Activated CD8-positive, alpha-beta memory T cell treated with anti-CD3 and anti-CD28 coated beads, Interleukin-2, amount 50 U/mL, for 1 hour (primary cell): Measurements from ENCODE around the gene TVP23A.
"Not testable (repeated sequence)": the region's sequence is repeated elsewhere in the genome, so short reads cannot be mapped to it uniquely, and the experiment has no call there.

Experiments used
- DNase-seq: peaks from one replicate; pipeline ENCODE4 v3.0.0-alpha.2; 2020; ENCODE audit errors: extremely low read depth

TVP23A gene

GRCh38 chr16:10799736-10800135 lies 18.9 kb downstream of the TVP23A start:
- no peak for DNase-seq

GRCh38 chr16:10791048-10791447 lies 27.5 kb downstream of the TVP23A start:
- DNase-seq: no peak

GRCh38 chr16:10788630-10789029 lies 30.0 kb downstream of the TVP23A start:
- DNase-seq: not testable (repeated sequence)

DNA sequence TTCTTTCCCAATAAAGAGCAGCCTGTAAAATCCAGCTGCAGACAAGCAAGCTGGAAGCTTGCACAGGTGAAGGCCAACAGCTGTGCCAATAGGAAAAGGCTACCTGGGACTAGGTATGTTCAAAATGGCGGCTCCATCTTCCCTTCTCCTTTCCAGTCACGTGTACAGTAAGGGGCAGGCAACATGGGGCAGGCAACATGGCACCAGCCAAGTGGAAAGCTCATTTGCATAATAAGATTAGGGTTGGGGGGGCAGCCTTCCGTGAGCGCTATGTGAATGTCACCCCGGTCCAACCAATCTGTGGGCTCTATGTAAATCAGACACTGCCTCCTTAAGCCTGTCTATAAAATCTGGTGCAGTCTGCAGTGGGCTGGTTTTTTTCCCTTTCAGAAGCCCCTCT lies 31.3 kb downstream of the TVP23A start:
- DNase-seq: no peak

GRCh38 chr16:10782628-10783027 lies 36.0 kb downstream of the TVP23A start:
- no peak for DNase-seq

DNA sequence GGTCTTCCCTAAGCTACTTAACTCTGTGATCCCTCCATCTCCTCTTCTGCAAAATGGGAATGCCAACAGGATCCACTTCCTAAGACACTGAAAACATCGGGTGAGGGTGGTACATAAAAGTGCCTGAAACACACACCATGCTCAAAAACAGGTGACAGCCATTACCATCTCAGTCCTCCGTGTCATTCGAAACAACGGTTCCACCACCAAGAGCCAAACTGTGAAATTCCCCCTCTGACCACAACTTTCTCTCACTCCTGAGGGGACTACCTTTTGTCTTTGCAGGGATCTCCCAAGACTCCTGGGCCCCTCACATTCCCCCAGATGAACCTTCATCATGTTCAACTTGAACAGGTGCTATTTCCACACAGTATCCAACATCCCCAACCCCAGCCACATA lies 38.0 kb downstream of the TVP23A start:
- no peak for DNase-seq

- DNase-seq: not testable (repeated sequence)
These were observed 38.7 kb downstream of the TVP23A start for GRCh38 chr16:10779908-10780307.

DNA sequence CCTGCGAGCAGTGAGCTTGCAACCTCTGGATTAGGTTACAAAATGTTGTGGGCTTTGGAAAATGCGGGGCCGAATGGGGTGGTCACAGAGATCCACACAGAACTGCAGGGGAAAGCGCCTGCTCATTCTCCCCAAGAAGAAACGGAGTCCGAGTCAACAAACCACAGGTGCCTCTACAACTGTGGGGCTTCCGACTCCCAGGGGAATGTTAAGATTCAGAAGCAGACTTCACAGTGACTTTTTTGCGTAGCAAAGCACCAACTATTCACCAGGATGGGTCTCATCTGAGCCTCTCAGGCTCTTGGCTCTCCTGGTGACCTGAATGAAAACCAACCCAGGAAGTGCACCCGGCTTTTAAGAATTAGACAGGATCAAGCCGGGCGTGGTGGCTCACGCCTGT lies 41.2 kb downstream of the TVP23A start:
- no peak for DNase-seq

DNA sequence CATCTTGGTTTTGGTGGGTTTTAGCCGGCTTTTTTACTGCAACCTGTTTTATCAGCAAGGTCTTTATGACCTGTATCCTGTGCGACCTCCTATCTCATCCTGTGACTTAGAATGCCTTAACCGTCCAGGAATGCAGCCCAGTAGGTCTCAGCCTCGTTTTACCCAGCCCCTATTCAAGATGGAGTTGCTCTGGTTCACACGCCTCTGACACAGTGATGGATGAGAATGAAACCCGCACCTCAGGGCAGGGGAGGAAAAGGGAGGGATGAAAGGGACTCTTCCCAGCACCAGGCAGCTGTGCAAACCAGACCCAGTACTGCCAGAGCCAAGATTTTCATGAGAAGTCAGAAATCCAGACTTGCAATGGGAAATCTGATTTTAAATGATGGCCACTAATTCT lies 41.7 kb downstream of the TVP23A start:
- DNase-seq: not testable (repeated sequence)

DNA sequence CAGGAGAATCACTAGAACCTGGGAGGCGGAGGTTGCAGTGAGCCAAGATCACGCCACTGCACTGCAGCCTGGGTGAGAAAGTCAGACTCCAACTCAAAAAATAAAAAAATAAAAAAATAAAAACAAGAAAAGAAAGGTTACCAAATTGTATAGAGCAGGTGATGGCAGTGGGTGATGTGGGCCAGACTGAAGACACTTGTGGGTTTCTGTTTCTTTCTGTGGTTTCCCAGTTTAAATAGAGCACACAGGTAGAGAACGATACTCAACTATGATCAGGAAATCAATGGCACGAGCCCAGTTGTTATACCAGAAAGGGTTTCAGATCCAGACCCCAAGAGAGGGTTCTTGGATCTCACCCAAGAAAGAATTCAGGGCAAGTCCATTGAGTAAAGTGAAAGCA lies 42.3 kb downstream of the TVP23A start:
- DNase-seq: no peak

DNA sequence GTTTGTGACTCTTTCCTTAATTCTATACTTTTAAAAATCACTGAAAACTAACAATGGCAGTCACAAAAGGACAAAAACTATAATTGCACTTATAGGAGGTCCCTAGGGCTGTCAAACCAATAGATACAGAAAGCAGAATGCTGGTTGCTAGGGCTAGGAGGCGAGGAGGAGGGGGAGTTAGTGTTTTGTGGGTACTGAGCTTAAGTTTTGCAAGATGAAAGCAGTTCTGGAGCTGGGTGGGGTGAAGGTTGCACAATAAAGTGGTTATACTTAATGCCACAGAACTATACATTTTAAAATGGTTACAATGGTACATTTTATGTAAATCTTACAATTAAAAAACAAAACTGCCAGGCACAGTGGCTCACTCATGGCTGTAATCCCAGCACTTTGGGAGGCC lies 47.7 kb downstream of the TVP23A start:
- DNase-seq: no peak

DNA sequence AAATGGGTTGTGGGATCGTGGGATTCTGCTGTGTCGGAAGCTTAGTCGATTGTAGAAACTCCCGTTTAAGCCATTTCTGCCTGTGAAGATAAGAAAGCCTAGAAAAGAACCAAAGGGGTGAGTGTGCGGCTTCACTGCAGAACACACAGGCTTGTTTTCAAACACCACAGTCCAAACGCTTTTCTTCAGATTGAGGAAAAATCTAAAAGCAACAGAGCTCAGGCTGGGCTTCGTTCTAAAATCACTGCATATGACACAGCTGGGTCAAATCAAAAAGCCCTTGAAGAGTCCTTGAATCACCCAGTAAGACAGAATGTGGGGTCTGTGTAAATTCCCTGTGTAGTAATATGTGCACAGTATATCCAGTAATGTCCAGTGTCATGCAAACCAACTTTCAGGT lies 49.2 kb downstream of the TVP23A start:
- DNase-seq: no peak

DNA sequence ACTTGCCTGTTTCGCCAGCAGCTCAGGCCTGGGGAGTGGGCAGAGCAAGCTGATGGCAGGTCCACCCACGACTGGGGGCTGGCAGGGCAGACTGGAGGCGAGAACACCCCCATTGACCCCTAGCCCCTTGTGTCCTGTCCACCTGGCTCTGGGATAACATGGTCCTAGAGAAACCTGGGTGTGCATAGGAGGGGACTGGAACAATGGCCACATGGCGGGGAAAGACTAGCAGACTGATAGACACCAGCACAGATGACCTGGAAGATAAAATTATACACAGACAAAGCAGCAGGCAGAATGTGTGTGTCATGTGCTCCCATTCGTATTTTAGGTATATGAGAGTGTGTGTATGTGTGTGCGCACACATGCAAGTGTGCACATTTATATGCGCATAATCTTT lies 51.5 kb downstream of the TVP23A start:
- DNase-seq: no peak

GRCh38 chr16:10765772-10766171 lies 52.8 kb downstream of the TVP23A start:
- DNase-seq: no peak

DNA sequence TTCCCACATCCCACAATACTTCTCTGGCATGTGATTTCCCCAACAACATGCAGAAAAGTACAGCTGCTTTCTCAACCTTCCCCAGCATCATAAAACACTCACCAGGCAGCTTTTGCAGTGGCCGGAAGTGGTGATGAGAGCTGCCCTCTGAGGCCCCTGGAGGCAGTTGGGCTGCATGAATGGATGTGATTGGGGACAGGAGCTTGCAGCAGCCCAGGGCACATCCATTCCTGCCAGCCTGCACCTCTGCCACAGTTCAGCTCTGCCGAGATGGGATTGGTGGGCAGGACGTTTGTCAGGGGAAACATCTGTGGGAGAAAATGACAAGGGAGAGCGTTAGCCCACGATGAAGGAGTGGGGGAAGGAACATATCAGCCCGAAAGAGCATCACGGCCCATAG lies 55.1 kb downstream of the TVP23A start:
- no peak for DNase-seq

- no peak for DNase-seq
These were observed 56.1 kb downstream of the TVP23A start for GRCh38 chr16:10762336-10763016.

- no peak for DNase-seq
These were observed 57.2 kb downstream of the TVP23A start for GRCh38 chr16:10761373-10761772.

DNA sequence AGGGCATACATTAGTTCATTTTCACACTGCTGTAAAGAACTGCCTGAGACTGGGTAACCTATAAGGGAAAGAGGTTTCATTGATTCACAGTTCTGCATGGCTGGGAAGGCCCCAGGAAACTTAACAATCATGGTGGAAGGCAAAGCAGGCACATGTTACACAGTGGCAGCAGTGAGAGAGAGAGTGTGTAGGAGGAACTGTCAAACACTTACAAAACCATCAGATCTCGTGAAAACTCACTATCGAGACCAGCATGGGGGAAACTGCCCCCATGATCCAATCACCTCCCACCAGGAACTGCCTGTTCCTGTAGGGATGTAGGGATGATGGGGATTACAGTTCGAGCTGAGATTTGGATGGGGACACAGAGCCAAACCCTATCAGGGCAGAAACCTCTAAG lies 57.7 kb downstream of the TVP23A start:
- no peak for DNase-seq

GRCh38 chr16:10756574-10756973 lies 62.0 kb downstream of the TVP23A start:
- no peak for DNase-seq

GRCh38 chr16:10754941-10755340 lies 63.7 kb downstream of the TVP23A start:
- DNase-seq: no peak

DNA sequence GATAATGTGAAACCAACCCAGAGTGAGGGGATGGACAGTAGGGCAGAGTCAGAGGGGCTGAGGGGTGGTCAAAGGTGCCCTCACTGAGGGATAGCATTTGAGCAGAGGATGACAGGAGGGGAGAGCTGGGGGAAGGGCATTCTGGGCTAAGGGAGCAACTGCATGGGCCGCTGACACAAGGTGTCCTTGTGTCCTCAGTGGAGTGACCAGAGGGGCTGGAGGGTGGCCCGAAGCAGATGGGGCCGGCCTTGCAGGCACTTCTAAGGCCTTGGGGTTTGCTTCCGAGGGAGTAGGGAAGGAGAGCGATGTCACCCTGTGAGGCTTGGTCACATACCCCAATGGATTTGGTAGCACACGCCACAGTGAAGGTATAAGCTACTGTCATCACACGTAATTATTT lies 64.9 kb downstream of the TVP23A start:
- DNase-seq: no peak

- DNase-seq: no peak
These were observed 65.6 kb downstream of the TVP23A start for GRCh38 chr16:10752843-10753523.

DNA sequence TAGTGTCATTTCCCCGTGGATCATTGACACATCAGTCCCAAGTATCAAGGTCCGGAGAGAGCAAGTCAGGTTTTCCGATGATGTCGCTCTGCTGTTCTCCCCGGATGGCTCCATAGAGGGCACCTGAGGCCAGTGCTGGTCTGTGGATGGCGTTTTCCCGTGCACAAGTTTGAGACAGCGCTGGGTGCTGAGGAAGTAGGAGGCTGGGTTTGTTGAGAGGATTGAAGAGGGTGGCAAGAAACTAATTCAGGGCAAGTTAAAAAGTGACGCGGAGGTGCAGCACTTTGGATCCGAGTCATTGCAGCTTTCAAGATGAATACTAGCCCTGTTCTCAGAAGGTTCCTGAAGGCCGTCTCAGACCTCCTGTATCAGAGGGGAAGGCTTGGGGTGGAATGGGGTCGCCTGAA lies 67.3 kb downstream of the TVP23A start:
- DNase-seq: no peak

GRCh38 chr16:10750793-10751192 lies 67.8 kb downstream of the TVP23A start:
- DNase-seq: no peak
